Omental fat pad (tissue), 4 donors: Measurements from ENCODE around the gene HNRNPA1. TPM values are rescaled to one million over a fixed set of nuclear protein-coding genes. Genes with fewer than 3 reads are reported as not detected.

Experiments
- ATAC-seq: fragments of 150-250 bp; one replicate; pipeline ENCODE4 v1.9.1; 2016; ENCODE audit warnings: mild to moderate bottlenecking, moderate library complexity; ENCODE audit not compliant: low FRiP score
- DNase-seq: peaks from one replicate; pipeline ENCODE4 v3.0.0-alpha.2; 2019; ENCODE audit warnings: low spot score
- small RNA-seq: library from RNA; depleted of rRNA; stranded (forward); fragments of <200 nt; gene quantifications from one replicate; pipeline ENCODE3, GENCODE V24; 2016
- total RNA-seq, 4 donors: library from RNA; depleted of rRNA; stranded (reverse); fragments of >200 nt; gene quantifications; one replicate each; pipeline ENCODE4 v1.1.0, GENCODE V29; 2016
- TF ChIP-seq, protein P1 (sequence below), 3 donors: fragments of 450-650 bp; IDR thresholded peaks; one replicate each; pipeline ENCODE4 v1.5.1; 2016 to 2017; ENCODE audit warnings: antibody characterized with exemption in 3 of 3, mild to moderate bottlenecking in 3 of 3, moderate library complexity in 2 of 3

HNRNPA1 gene
- total RNA-seq, 4 donors from 2014 or later, result 352 to 497 (median 414) TPM

GRCh38 chr12:54330442-54330841 lies 49.9 kb downstream of the HNRNPA1 start:
- ATAC-seq, result no peak
- TF ChIP-seq, protein P1, sequence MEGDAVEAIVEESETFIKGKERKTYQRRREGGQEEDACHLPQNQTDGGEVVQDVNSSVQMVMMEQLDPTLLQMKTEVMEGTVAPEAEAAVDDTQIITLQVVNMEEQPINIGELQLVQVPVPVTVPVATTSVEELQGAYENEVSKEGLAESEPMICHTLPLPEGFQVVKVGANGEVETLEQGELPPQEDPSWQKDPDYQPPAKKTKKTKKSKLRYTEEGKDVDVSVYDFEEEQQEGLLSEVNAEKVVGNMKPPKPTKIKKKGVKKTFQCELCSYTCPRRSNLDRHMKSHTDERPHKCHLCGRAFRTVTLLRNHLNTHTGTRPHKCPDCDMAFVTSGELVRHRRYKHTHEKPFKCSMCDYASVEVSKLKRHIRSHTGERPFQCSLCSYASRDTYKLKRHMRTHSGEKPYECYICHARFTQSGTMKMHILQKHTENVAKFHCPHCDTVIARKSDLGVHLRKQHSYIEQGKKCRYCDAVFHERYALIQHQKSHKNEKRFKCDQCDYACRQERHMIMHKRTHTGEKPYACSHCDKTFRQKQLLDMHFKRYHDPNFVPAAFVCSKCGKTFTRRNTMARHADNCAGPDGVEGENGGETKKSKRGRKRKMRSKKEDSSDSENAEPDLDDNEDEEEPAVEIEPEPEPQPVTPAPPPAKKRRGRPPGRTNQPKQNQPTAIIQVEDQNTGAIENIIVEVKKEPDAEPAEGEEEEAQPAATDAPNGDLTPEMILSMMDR (IDR thresholded peaks at IDR 0.05), result no peak
- no peak for DNase-seq

- ATAC-seq (no peak), DNase-seq (no peak)
- TF ChIP-seq, protein P1 (IDR thresholded peaks at IDR 0.05), result no peak
These were observed 50.9 kb downstream of the HNRNPA1 start for GRCh38 chr12:54331461-54331860.

DNA sequence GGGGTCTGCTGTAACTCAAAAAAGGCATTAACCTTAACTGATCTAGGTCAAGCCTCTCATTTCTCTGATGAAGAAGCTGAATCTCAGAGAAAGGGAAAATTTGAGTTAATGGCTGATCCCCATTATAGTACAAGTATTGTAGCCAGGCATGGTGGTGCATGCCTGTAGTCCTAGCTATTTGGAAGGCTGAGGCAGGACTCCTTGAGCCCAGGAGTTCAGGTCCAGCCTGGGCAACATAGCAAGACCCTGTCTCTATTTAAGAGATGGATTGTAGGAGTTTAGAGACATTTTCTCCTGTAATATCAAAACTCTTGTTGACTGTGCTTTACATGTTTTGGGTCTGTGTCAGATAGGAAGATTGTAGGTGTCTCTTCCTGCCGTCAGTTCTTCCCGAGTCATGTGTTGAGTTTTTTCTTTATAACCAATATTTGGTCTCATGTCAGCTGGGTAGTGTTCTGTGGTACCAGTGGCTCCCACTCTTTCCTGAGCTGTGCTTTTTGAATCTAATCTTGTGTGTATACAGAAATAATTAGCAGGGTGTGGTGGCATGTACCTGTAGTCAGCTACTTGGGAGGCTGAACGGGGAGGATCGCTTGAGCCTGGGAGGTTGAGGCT lies 53.0 kb downstream of the HNRNPA1 start:
- no peak for DNase-seq
- TF ChIP-seq, protein P1 (IDR thresholded peaks at IDR 0.05), result no peak
- ATAC-seq, result no peak

Small RNA genes within 50 kb of the gene (small RNA-seq; reads per million reads assigned to genes)
- not detected for gene RN7SL390P
- gene RNU6-950P, result not detected

Other genes starting within 250 kb of the HNRNPA1 start
- under 1 TPM in 3 of 4 donors, not detected in 1; 0.28 to 0.63 (median 0.50) TPM for gene HOXC5, start 247.7 kb upstream of the HNRNPA1 start, total RNA-seq
- 1 to 10 TPM in 3 of 4 donors, under 1 TPM in 1; 0.84 to 1.3 (median 1.1) TPM for gene HOXC4, start 226.9 kb upstream of the HNRNPA1 start, total RNA-seq
- 10 to 100 TPM; 17.2 to 46.5 (median 36.7) TPM for gene SMUG1, start 91.7 kb upstream of the HNRNPA1 start, total RNA-seq
- 10 to 100 TPM; 20.9 to 38.8 (median 25.3) TPM for gene CBX5, start 604 bp upstream of the HNRNPA1 start, total RNA-seq
- 10 to 100 TPM in 1 of 4 donors, 1 to 10 TPM in 2, under 1 TPM in 1; 0.72 to 16.9 (median 2.1) TPM for gene NFE2, start 20.3 kb downstream of the HNRNPA1 start, total RNA-seq
- gene COPZ1, start 44.4 kb downstream of the HNRNPA1 start, total RNA-seq, result 100 to 1,000 TPM in 1 of 4 donors, 10 to 100 TPM in 3; 55.5 to 114 (median 81.8) TPM
- gene GPR84, start 83.8 kb downstream of the HNRNPA1 start, total RNA-seq, result 1 to 10 TPM in 3 of 4 donors, not detected in 1; 1.0 to 3.5 (median 2.9) TPM
- 10 to 100 TPM in 3 of 4 donors, 1 to 10 TPM in 1; 9.5 to 36.3 (median 21.8) TPM for gene ZNF385A, start 104.0 kb downstream of the HNRNPA1 start, total RNA-seq
- 100 to 1,000 TPM in 2 of 4 donors, 10 to 100 TPM in 2; 76.9 to 292 (median 118) TPM for gene ITGA5, start 138.5 kb downstream of the HNRNPA1 start, total RNA-seq
- gene GTSF1, start 192.9 kb downstream of the HNRNPA1 start, total RNA-seq, result under 1 TPM in 1 of 4 donors, not detected in 3; 0.96 TPM
- gene NCKAP1L, start 217.0 kb downstream of the HNRNPA1 start, total RNA-seq, result 10 to 100 TPM; 23.4 to 81.4 (median 43.0) TPM